NCI-H2171 treated with DMSO at 0.1 percent for 48 hours (cell line): ENCODE results near the gene DCAF4.

ENCODE experiments used
- DNase-seq: peaks from one replicate; lab custom pipeline; 2025; lab: John Stamatoyannopoulos, UW

Gene DCAF4

GRCh38 chr14:72894623-72895378 is 31.5 kb upstream of the DCAF4 start:
- no peak for DNase-seq

GRCh38 chr14:72898448-72898847 is 27.8 kb upstream of the DCAF4 start:
- no peak for DNase-seq

- DNase-seq: no peak
These were observed 24.9 kb upstream of the DCAF4 start for GRCh38 chr14:72901361-72901760.

- no peak for DNase-seq
These were observed 23.3 kb upstream of the DCAF4 start for GRCh38 chr14:72902801-72903530.

GRCh38 chr14:72903716-72904115 is 22.5 kb upstream of the DCAF4 start:
- DNase-seq: no peak

GRCh38 chr14:72904218-72904617 is 22.0 kb upstream of the DCAF4 start:
- DNase-seq: no peak

- peak; percentile 70 for DNase-seq
These were observed 21.3 kb upstream of the DCAF4 start for GRCh38 chr14:72904840-72905561.

GRCh38 chr14:72906316-72906715 is 19.9 kb upstream of the DCAF4 start:
- no peak for DNase-seq

GRCh38 chr14:72906879-72907278 is 19.4 kb upstream of the DCAF4 start:
- DNase-seq: no peak

- DNase-seq: no peak
These were observed 18.4 kb upstream of the DCAF4 start for GRCh38 chr14:72907886-72908285.

GRCh38 chr14:72909163-72909562 is 17.1 kb upstream of the DCAF4 start:
- no peak for DNase-seq

GRCh38 chr14:72913809-72914208 is 12.5 kb upstream of the DCAF4 start:
- DNase-seq: no peak

- DNase-seq: no peak
These were observed 10.1 kb upstream of the DCAF4 start for GRCh38 chr14:72916174-72916573.

- DNase-seq: no peak
These were observed 9.0 kb upstream of the DCAF4 start for GRCh38 chr14:72917094-72917802.

- no peak for DNase-seq
These were observed 6.3 kb upstream of the DCAF4 start for GRCh38 chr14:72920008-72920407.

- no peak for DNase-seq
These were observed 4.9 kb upstream of the DCAF4 start for GRCh38 chr14:72921396-72921795.

- DNase-seq: peak; percentile 4
These were observed 1.9 kb upstream of the DCAF4 start for GRCh38 chr14:72924337-72924736.

- no peak for DNase-seq
These were observed 999 bp upstream of the DCAF4 start for GRCh38 chr14:72925171-72925759.

- DNase-seq: no peak
These were observed 411 bp upstream of the DCAF4 start for GRCh38 chr14:72925815-72926291.

- DNase-seq: no peak
These were observed 2.6 kb downstream of the DCAF4 start for GRCh38 chr14:72928872-72929271.

- DNase-seq: no peak
These were observed 3.2 kb downstream of the DCAF4 start for GRCh38 chr14:72929316-72930080.
